ENCODE data around the gene BUB1B.

Gene BUB1B

GRCh38 chr15:40257656-40258450 lies 97.0 kb downstream of the BUB1B start:
- DNase-seq, result no peak

DNA sequence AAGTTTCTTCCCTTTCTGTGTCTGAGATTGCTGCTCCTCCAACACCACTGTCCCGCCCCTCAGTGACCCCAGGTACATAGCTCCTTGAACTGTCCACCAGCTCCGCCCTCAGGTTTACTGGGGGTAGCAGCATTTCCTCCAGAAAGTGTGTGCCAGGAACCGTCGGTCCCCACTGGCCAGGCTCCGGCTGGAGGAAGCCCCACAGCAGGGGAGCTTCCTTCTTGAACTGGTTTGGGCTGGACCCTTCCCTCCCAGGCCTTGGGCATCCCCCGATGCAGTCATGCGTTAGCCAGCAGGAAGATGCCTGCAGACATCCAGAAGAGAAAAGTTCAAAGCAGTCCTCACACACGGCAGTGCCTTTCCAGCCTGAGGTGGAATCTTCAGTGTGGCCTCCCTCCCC lies 97.7 kb downstream of the BUB1B start:
- DNase-seq, result no peak

DNA sequence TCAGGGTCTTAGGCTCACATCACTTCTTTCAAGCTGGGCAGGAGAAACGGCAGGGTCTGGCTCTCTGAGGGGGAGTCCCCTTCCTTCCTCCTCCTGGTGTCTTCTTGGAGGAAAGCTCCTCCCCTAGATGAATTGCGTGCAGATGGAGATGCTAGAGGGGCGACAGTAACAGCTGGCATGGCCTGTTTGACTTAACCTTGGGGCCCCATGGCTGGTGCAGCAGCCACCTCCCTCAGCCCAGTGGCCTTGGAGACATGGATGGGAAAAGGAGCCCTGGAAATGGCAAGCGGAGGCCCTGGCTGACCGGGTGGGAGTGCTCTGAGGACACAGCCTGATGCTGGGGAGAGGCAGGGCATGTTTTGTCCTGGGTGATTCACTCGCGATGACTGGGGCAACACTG lies 98.2 kb downstream of the BUB1B start:
- DNase-seq, result no peak

- no peak for DNase-seq
These were observed 102.3 kb downstream of the BUB1B start for GRCh38 chr15:40263024-40263754.

- DNase-seq, result no peak
These were observed 103.7 kb downstream of the BUB1B start for GRCh38 chr15:40264321-40265153.

GRCh38 chr15:40265355-40265754 lies 104.5 kb downstream of the BUB1B start:
- DNase-seq, result no peak

GRCh38 chr15:40265875-40266274 lies 105.0 kb downstream of the BUB1B start:
- DNase-seq, result no peak

DNA sequence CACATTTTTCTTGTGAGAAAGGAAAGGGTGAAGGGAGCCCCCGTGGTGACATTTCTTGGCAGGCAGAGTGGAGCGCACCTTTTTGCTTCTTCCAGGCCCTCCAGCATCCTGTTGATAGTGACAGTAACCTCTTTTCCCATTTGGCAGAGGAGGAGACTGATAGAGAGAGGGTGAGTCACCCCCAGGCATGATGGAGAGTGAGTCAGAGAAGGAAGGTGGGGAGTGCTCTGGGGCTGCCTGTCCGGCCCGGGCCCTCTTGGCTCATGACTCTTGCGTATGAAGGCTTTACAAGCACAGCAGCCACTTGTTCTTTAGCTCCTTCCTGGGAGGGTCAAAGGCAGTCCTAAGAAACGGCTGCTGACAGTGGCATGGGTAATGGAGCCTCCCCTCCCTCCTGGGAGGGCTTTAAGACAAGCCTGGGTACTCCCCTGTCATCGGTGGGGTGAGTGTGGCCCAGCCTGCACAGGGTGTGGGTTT lies 106.0 kb downstream of the BUB1B start:
- no peak for DNase-seq

DNA sequence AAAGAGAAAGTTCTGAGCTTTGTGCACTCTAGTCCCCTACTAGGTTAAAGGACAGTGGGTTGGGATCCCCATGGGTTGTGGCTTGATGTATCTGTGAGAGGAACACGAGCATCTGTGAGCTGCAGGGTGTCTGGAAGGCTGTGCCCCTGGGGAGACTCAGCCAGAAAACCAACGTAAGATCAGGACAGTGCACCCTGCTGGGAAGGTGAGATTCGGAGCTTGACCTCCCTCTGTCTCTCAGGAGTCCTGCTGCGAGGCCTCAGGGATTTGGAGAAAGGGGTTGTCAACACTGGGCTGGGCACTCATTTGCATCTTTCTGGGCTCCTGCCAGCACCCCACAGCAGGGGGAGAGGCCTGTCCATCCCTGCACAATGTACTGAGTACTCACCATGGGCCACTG lies 106.8 kb downstream of the BUB1B start:
- no peak for DNase-seq

GRCh38 chr15:40269604-40270003 lies 108.7 kb downstream of the BUB1B start:
- DNase-seq, result no peak

GRCh38 chr15:40270246-40270995 lies 109.6 kb downstream of the BUB1B start:
- no peak for DNase-seq
